GM12892 (cell line): ENCODE results near the gene ADGRB3.

Experiments
- DNase-seq: peaks from one replicate; pipeline ENCODE4 v3.0.0; 2011; ENCODE audit not compliant: insufficient read length
- FAIRE-seq: peaks from 2 replicates; lab custom pipeline; 2011; peaks lifted over from hg19 to GRCh38; lab: Jason Lieb, UNC
- POLR2A ChIP-seq: IDR thresholded peaks from 2 replicates; pipeline ENCODE4 v1.6.1; 2011; ENCODE audit warnings: low read depth, low read length, control low read depth
- POLR2AphosphoS5 ChIP-seq: IDR thresholded peaks from 2 replicates; pipeline ENCODE4 v1.6.1; 2011; ENCODE audit warnings: low read depth, low read length, control low read depth
- TAF1 ChIP-seq: IDR thresholded peaks from 2 replicates; pipeline ENCODE4 v1.6.1; 2011; ENCODE audit warnings: low read depth, mild to moderate bottlenecking, control low read depth, low read length, borderline replicate concordance

ADGRB3 gene

DNA sequence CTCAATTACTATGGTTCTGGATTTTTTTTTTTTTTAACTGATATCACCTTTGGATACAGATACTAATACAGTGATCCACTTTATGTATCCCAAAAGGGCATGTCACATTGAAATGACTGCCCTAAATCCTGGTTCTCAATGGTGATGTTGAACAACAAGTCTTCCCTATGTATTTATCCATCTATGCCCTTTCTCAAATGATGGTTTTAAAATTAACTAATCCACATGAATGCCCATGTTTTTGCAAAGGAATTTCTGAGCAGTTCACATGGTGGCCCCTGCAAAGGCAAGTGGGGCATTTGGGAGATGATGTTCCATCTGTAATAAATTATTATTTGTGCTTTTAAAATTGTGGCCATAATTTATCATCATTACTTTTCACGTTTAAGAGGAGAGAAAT, 2.7 kb downstream of the ADGRB3 start:
- DNase-seq (no peak), FAIRE-seq (no peak)
- no peak for TF ChIP-seq TAF1
- no peak for TF ChIP-seq POLR2A
- TF ChIP-seq POLR2AphosphoS5 = no peak

DNA sequence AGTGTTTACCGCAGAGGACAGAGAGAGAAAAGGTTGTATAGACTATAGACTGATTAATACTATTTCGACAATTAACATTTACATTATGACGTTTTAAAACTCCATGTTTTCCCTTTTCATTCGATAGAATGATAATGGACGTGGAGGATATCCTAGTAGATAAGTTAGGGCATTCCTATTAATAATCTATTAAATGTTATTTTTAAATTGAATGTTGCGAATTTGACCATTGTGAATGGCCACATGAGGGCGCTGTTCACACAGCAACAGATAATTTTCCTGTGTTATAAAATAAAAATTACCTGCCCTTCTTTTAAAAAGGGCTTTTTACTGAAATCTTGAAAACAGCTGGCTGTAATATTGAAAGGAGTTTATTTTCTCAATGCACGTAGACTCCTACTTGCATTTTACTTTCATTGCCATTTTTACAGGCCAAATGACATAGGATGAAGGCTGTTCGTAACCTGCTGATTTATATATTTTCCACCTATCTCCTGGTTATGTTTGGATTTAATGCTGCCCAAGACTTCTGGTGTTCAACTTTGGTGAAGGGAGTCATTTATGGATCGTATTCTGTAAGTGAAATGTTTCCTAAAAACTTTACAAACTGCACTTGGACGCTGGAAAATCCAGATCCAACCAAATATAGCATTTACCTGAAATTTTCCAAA, 3.3 kb downstream of the ADGRB3 start:
- TF ChIP-seq TAF1 (no peak), POLR2AphosphoS5 (no peak), POLR2A (no peak)
- FAIRE-seq (no peak), DNase-seq (no peak)

DNA sequence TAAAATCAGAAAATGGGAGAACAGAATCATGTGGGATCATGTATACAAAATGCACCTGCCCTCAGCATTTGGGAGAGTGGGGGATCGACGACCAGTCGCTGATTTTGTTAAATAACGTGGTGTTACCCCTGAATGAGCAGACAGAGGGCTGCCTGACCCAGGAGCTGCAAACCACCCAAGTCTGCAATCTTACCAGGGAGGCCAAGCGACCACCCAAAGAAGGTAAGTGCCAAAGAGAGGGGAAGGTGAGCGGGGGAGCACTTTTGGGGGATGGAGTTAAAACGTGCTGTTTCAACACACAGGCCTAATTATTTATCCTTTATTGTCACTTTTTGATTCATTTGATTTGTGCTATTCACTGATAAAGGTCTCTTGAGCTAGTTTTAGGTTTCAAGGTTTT, 4.1 kb downstream of the ADGRB3 start:
- DNase-seq (no peak), FAIRE-seq (no peak)
- TF ChIP-seq POLR2AphosphoS5 = no peak
- TF ChIP-seq POLR2A = no peak
- no peak for TF ChIP-seq TAF1

DNA sequence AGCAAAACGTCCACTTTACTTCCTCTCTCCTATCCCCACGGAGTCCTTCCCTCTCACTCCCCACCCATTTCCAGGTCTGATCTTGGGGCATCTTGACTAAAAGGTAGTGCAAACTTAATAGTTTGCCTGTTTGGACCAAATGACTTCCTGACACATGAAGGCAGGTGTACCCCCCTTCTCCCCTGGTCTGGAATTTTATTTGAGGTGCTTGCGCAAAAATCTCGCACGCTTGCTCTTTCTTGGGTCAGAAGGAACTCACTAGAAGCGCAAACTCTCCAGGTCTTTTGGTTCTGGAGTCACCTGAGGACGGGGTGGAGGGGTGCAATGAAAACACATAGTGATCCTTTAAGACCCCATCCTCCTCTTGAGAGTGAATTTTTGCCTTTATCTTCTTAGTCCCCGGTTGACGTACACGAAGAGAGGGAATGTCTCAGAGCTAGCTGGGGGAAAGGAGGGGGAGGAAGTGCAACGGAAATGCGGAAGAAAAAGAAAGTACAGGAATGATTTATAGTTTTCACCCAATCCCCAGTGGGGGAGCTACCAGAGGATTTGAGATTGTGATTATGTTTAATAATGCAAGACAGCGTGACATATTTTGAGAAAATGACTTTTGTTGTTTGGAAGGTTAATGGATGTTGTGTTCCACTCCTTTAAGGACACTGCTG, 4.9 kb downstream of the ADGRB3 start:
- DNase-seq (no peak), FAIRE-seq (no peak)
- TF ChIP-seq POLR2A (no peak), POLR2AphosphoS5 (no peak), TAF1 (no peak)

DNA sequence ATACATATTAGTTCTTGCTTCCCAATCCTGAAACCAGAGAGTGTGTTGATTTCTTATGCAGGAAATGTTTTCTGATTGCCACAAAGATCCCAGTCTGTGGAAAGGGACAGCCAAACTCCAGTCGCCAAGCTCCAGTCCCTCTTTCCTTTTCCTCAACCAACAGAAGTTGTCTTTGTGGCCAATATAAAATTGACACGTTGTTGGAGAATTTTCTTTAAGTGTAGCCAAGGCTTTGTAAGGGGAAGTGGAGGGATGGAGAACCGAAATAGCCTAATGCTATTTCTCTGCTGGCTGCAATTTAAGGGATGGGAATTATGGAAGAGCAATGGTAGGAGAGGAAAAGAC, 5.4 kb downstream of the ADGRB3 start:
- TF ChIP-seq POLR2A (no peak), POLR2AphosphoS5 (no peak), TAF1 (no peak)
- DNase-seq (no peak), FAIRE-seq (no peak)

DNA sequence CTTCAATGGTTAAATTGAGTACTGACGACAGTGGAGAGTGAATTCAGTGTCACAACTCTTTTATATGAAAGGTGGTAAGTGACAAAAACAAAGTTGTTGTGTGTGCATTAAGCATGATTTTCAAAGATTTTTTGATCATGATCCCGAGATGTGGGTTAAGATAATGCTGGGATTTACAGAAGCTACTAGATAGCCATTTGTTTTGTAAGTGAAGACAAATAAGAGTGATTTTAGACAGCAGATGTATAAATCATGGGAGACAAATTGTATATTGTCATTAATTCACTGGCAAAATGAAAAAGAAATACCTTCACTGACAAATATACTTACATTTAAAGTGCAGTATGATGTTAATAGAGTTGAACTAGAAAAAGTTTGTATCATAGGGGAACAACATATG, 6.1 kb downstream of the ADGRB3 start:
- TF ChIP-seq POLR2AphosphoS5 (no peak), TAF1 (no peak), POLR2A (no peak)
- DNase-seq = no peak
- no peak for FAIRE-seq

DNA sequence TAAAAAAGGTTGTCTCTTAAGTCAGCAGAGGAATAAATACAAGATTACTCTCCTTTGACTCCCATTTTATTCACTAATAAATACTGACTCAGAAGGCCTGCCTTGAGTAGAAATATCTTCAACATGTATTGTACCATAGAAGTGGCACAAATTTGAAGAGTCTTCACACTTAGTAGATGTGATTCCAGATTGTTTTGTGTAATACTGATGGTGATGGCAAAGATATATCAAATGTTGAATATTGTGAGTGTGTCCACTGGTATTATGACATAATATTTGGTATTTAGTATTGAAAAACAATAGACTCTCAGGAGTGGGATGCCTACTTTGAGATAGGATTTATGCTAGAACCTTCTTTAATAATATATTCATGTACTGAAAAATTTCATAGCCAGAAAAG, 7.0 kb downstream of the ADGRB3 start:
- no peak for FAIRE-seq
- no peak for DNase-seq
- no peak for TF ChIP-seq POLR2A
- TF ChIP-seq POLR2AphosphoS5 = no peak
- TF ChIP-seq TAF1 = no peak

DNA sequence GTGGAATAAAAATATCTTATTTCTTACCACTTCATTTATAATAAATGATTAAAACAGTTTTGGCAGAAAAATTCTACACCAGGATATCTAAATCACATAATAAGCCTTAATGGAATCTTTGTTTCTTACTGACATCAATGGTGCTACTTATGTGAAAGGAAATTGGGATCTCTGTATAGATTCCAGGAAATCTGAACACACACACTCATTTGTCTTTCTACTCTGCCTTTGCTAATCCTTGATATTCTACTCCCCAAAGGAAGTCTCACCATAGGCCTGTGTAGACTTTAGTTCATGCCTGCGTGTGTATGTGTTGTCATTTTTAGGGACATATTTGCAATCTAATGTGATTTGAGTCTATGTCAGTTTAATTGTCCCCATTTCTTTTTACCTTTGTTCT, 7.9 kb downstream of the ADGRB3 start:
- no peak for DNase-seq
- no peak for FAIRE-seq

DNA sequence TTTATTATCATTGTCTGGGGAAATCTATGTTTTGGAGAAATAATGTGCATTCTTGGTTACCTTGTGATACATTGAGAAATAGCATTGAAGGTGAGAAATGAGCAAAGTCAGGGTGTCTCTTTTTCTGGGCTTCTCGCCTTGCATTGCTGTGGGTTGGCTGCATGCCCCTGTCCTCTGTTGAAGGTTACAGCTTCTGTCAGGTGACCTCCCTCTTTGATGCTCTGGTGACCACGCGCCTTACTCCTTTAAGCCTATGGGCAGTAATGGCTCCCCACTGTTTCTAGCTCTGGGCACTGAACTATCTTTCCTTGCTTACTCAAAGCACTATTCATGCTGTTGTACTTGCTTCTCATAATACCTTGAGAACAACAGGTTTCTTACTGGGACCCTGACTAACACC, 14.6 kb downstream of the ADGRB3 start:
- TF ChIP-seq TAF1 (no peak), POLR2AphosphoS5 (no peak), POLR2A (no peak)
- DNase-seq (no peak), FAIRE-seq (no peak)

More for the DNA sequence above, 7.9 kb downstream of the ADGRB3 start:
- TF ChIP-seq TAF1 = no peak
- no peak for TF ChIP-seq POLR2AphosphoS5
- TF ChIP-seq POLR2A = no peak

DNA sequence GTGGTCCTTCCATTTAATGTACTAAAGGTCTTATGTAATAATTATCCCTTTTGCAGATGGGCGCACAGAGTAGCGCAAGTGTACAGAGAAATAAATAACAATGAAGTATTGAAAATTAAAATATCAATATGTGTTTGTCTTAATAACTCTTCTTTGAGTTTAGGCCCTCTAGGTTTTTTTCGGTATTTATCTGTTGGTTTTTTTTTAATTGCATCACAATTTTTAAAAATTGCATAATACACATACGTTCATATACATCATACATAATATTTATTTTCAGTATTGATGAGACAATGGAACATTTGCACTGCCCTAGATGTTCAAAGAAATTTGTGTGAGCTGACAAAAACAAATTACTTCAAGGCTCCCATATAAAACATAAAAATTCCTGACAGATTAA, 15.1 kb downstream of the ADGRB3 start:
- TF ChIP-seq TAF1 (no peak), POLR2AphosphoS5 (no peak), POLR2A (no peak)
- FAIRE-seq (no peak), DNase-seq (no peak)

DNA sequence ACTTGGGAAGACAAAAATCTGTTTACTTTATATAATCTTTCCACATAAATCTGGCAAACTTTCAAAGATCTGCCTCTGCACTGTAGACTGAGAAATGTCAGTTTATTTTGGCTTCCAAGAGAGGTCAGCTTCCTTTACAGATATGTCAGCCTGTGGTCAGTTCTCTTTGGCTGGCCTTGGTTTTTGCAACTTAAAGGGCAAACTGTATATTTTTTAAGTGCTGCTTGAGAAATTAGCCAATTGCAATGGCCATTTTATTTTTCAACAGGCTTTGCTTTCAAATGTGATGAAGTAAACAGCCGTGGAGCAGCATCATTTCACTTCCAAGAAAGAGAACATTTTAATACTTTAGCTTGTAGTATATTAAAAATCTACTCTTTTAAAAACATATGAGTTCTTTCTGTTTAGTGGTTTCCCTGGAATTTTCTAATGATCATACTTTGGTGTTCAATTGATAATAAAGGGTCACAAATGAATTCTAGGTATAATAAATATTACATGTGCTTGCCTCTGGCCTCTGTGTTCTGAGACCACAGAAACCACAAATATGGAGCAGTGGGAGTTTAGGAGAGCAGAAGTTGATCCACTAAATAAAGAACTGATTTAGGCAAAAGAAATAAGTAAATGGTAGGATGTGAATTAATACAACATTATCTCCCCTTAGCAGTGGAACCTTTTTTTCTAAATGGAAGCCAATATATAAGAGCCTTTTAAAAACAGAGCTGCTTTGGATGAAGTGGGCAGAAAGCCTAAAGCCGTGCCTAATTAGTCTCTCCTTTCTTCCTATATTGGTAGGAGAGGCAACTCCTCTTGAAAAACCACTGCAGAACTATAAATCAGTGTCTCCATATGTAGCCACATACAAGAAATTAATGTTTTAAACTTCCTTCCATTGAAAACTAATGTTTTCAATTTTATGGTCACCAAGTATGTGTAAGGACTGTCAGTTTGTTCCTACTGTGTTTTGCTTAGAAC, 16.2 kb downstream of the ADGRB3 start:
- DNase-seq = no peak
- FAIRE-seq = no peak
- TF ChIP-seq POLR2AphosphoS5 = no peak
- TF ChIP-seq POLR2A = no peak
- TF ChIP-seq TAF1 = no peak
